GM21717 (cell line): ENCODE results near the gene ASXL3.

Experiments
- ATAC-seq: cut with Tn5 transposase; IDR thresholded peaks from one replicate; pipeline ENCODE4 v1.9.1; 2021; ENCODE audit warnings: mild to moderate bottlenecking, moderate library complexity; ENCODE audit not compliant: unreplicated experiment

Gene ASXL3

DNA sequence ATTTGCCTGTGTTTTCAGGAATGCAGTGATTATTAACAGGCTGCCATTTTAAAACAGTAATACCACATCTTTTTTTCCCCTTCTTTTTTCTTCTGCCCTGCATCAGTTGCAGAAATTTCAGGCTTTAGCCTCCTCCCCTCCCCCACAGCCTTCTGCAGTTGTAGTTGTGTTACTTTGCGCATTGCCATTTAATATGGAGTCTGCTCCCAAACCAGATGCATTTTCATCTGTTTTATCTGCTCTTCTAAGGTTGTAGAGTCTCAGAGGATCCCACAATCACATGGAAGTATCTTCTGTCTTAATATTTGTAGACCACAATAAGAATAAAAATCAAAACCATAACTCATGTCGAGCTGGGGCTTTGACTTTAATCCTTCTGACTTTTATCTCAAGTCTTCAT lies 3.8 kb downstream of the ASXL3 start:
- no peak for ATAC-seq

DNA sequence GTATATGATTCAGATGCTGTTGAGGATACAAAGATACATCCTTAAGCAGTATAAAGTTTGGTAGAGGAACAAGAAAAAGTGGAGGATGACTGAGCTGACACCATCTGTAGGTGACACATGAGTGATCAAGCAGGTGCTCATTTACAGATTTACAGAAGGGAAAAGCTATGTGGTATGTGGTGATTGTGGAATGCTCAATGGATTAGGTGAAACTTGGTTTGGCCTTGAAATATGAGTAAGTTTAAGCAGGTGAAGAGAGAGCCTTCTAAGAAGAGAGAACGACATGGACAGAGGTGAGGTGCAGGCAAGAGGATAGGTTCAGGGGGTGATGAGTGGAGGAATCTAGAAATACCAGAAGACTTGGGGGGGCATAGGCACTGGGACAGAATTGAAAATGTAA lies 5.9 kb downstream of the ASXL3 start:
- ATAC-seq, result no peak

DNA sequence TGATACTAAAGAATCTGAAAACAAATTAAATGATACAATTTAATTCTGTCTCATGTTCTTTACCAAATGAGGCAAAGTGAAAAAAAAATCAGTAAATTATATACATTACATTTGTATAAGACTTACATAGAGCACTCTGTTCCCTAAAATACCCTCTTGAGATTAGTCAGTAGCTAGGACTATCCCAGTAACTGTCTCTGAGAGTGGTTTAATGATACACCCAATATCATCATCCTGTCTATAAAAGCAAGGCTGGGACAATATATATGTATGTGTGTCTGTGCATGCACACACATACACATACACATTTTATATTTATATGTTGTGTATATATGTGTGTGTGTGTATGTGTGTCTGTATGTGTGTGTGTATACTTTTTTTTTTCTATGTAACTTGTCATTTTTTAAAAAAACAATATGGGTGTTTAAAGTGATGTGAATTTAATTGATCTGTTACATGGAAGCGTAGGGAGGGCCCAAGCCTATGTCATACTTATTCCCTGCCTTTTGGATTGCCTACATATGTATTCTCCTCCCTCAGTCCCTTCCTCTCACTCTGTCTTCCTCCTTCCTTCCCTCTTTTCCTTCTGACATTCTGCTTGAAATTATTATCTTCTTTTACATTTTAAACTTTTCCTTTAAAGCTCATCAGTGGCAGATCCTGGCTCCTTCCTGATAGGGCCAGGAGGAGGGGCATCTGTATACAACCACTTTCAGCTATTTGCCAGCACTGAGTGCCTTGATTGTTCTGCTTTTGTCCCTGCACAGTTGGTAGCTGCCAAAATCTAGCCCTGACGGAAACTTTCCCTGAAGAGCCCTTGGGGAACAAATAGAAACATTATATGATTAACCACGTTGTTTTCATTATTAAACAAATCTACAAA lies 6.8 kb downstream of the ASXL3 start:
- ATAC-seq, result no peak

GRCh38 chr18:33585431-33585775 lies 7.4 kb downstream of the ASXL3 start:
- no peak for ATAC-seq

DNA sequence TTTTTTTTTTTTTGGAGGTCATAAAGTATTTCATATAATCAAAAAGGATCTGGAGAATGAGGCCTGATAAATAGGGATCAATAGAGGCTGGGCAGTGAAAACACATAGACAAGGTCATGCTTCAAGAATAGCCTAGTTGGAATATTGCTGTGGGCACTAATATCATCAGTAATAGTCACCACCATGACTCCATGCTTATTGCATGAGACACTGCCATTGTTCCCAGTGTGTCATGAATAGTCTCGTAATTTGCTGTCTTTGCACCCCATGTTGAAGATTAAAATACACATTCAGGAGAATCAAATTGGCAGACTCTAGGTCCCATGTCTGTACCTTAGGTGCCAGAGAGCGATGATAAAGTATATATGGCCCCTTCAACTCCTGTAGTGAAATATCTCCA lies 10.3 kb downstream of the ASXL3 start:
- ATAC-seq, result no peak

DNA sequence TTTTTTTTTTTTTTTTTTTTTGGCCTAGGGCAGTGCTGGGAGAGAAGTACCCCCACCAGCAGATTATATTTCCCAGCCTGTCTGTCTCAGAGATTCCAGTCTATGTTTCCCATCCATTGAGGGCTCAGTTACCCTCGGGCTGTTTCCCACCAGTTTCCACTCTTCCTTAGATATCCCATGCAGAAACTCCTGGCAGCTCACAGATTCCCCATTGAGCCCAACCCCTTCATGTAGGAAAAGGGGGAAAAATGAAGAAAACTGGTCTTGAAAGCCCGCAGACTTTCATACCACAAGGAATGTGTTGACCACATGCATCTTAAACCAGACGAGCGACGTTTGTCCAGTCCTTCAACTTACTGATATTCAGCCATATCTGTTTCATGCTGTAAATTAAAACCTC lies 15.2 kb downstream of the ASXL3 start:
- ATAC-seq, result no peak

GRCh38 chr18:33594799-33595198 lies 16.8 kb downstream of the ASXL3 start:
- no peak for ATAC-seq

- ATAC-seq, result no peak
Measured at GRCh38 chr18:33596178-33596854, 18.3 kb downstream of the ASXL3 start.

- no peak for ATAC-seq
Measured at GRCh38 chr18:33600846-33601245, 22.8 kb downstream of the ASXL3 start.

GRCh38 chr18:33603454-33603853 lies 25.4 kb downstream of the ASXL3 start:
- ATAC-seq, result no peak

GRCh38 chr18:33605250-33605649 lies 27.2 kb downstream of the ASXL3 start:
- ATAC-seq, result no peak

- ATAC-seq, result no peak
Measured at GRCh38 chr18:33606621-33607020, 28.6 kb downstream of the ASXL3 start.

- no peak for ATAC-seq
Measured at GRCh38 chr18:33611525-33612135, 33.6 kb downstream of the ASXL3 start.

DNA sequence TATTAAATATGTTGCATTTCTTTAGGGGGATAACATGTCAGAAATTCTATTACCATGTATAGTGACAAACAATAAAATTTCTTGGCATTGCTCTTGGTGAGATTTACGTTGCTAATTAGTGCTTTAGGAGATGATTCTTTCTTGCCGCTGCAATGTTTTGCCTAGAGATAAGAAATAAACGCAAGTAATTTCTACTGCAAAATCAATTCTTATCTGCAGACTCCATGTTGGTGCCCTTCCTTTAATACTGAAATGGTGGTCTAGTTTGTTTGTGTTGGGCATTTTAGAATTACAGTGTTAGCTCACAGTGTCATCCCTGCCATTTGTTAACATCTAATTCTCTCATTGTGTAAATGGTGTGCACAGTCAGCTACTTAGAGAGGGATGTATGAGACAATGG lies 34.6 kb downstream of the ASXL3 start:
- no peak for ATAC-seq

DNA sequence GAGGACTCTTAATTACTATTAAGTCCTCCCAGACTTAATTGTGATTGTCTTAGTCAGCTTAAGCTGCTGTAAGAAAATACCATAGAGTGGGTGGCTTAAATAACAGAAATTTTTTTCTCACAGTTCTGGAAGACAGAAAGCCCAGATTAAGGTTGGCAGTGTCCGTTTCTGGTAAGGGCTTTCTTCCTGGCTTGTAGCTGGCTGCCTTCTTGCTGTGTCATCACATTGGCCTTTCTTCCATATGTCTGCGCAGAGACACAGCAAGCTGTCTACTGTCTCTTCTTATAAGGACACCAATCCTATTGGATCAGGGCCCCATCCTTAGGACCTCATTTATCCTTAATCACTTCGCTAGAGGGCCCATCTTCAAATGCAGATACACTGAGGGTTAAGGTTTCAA lies 38.5 kb downstream of the ASXL3 start:
- ATAC-seq, result no peak

DNA sequence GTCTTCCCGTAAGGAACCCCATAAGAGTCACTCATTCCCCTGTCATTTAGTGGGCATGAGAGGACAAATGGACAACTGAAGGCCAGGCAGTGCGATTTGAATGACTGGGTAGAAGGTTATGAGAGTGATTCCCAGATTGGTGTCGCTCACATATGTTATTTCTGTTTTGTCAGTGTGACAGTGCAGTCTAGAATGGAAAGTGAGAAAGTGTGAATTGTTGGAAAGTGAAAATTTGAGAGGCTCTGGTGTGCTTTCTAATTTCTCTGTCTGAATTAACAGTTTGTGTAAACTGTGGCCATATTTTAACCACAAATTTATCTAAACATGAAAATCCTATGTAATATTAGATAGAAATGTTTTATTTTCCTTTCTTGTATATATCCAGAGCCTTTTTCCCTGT lies 49.1 kb downstream of the ASXL3 start:
- no peak for ATAC-seq

DNA sequence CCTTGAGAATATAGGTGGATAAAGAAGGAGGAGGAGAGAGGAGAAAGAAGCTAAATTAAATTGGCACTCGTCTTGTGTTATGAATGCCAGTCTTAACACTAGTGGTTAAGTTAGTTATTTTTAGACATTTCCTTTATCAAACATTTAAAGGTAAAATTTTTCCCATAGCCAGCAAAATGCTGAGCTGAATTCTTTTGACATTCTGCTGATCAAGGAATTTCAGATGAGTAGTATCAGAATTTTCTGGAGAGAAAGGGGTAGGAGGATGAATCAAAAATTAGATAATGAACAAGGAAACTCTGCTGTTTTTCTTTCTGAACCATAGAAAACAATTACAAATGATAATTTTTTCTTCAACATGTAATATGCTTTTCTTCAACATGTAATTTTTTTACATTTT lies 52.5 kb downstream of the ASXL3 start:
- no peak for ATAC-seq

- no peak for ATAC-seq
Measured at GRCh38 chr18:33641141-33641540, 63.1 kb downstream of the ASXL3 start.

DNA sequence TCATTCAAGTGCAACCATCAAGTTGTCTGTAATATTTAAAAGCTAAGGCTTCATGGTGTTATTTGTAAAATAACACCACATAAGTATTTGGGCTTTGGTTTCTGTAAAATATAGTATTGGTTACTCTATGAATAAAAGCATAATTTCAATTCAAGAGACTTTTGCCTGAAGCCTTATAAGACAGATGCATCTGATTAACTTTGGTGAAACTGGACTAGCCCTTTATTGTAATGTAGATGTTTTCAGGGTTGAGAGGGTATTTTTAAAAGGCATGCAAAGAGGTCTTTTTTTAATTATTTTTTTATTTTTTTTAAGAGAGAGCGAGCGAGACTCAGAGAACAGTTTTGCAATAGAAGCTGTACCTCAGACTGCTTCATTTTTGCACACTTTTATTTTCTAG lies 66.5 kb downstream of the ASXL3 start:
- no peak for ATAC-seq

DNA sequence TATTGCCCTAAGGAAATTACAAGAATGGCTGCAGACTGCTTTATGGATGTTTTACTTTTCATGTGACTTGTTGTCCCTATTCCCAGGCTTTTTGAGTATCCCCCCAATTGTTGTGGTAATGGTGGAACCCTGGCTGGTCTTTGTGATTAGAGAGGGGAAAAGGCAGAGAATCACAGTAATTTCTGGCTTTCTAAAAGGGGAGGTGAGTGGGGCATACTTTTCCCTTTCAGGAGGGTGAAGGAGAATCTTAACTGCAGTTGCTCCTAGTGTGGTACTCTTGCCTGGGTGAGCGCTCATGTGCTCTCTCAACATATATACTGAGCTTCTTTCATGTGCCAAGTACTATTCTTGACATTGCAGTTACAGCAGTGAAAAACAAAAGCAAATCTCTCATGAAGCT lies 69.3 kb downstream of the ASXL3 start:
- ATAC-seq, result no peak

- ATAC-seq, result no peak
Measured at GRCh38 chr18:33652635-33653034, 74.6 kb downstream of the ASXL3 start.

- ATAC-seq, result no peak
Measured at GRCh38 chr18:33653231-33653630, 75.2 kb downstream of the ASXL3 start.
